Panc1 (cell line): ENCODE results near the gene RING1.

ENCODE experiments used
- POLR2AphosphoS5 ChIP-seq: IDR thresholded peaks from 2 replicates; pipeline ENCODE4 v1.6.1; 2012; ENCODE audit warnings: mild to moderate bottlenecking, low read depth, low read length, moderate library complexity
- TCF7L2 ChIP-seq: IDR thresholded peaks from 2 replicates; pipeline ENCODE4 v1.6.1; 2011; ENCODE audit warnings: mild to moderate bottlenecking, low read depth, low read length, inconsistent platforms
- TF ChIP-seq, protein P1 (sequence below): fragments of 450-650 bp; IDR thresholded peaks from 2 replicates; pipeline ENCODE4 v1.5.1; 2017; ENCODE audit warnings: mild to moderate bottlenecking

DNA sequence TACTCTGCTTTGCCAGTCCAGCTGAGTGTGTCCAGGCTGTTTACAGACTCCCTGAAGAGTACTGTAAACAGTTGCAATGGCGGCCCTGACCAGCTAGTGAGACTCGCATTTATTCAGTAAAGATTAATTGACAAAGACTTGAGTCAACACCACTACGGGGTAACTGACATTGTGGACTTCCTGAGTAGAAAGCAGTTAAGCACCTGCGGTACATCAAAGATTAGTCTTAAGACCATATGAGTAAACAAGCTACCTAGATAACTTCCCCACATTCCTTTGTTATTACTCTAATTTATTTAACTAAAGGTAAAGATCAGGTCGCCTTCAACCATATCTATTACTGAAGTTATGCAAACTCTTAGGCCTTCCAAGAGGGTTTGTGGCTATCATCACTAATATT, 50.7 kb downstream of the RING1 start:
- TF ChIP-seq, protein P1, sequence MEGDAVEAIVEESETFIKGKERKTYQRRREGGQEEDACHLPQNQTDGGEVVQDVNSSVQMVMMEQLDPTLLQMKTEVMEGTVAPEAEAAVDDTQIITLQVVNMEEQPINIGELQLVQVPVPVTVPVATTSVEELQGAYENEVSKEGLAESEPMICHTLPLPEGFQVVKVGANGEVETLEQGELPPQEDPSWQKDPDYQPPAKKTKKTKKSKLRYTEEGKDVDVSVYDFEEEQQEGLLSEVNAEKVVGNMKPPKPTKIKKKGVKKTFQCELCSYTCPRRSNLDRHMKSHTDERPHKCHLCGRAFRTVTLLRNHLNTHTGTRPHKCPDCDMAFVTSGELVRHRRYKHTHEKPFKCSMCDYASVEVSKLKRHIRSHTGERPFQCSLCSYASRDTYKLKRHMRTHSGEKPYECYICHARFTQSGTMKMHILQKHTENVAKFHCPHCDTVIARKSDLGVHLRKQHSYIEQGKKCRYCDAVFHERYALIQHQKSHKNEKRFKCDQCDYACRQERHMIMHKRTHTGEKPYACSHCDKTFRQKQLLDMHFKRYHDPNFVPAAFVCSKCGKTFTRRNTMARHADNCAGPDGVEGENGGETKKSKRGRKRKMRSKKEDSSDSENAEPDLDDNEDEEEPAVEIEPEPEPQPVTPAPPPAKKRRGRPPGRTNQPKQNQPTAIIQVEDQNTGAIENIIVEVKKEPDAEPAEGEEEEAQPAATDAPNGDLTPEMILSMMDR: no peak
- TF ChIP-seq TCF7L2: peak; percentile 92
- TF ChIP-seq POLR2AphosphoS5: no peak
